ENCODE measurements around the gene SPAG16.

DNA sequence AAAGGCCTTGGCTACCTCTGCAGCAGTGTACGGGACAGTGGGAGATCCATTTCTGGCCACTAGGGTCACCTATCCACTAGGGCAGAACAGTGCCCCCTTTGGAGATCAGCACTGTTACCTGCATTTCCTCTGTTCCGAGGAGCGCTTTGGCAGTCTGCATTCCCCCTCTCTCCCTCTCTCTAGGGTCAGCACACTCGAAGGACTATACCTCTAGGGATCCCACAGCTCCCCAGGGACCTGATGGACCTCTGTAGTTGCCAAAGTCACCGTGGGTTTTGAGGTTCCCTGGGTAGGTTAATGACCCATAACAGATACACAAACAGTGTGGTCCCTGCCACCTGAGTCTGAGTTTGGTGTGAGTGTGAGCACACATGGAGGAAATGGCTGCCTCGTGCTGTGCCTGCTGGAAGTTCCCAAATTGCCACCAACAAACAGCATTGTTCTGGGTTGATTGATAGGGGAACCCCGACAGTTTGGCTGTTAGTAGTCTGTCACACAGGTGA is 1026.8 kb downstream of the SPAG16 start:
- TF ChIP-seq GABPA (IDR thresholded peaks at IDR 0.05; ENCODE audit: low read depth), result no peak
- TF ChIP-seq, protein P1, sequence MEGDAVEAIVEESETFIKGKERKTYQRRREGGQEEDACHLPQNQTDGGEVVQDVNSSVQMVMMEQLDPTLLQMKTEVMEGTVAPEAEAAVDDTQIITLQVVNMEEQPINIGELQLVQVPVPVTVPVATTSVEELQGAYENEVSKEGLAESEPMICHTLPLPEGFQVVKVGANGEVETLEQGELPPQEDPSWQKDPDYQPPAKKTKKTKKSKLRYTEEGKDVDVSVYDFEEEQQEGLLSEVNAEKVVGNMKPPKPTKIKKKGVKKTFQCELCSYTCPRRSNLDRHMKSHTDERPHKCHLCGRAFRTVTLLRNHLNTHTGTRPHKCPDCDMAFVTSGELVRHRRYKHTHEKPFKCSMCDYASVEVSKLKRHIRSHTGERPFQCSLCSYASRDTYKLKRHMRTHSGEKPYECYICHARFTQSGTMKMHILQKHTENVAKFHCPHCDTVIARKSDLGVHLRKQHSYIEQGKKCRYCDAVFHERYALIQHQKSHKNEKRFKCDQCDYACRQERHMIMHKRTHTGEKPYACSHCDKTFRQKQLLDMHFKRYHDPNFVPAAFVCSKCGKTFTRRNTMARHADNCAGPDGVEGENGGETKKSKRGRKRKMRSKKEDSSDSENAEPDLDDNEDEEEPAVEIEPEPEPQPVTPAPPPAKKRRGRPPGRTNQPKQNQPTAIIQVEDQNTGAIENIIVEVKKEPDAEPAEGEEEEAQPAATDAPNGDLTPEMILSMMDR (IDR thresholded peaks at IDR 0.05; ENCODE audit: insufficient read depth, low read length), result no peak
- no peak for TF ChIP-seq SPI1 (IDR thresholded peaks at IDR 0.05; ENCODE audit: borderline replicate concordance, low read depth)

Data from HL-60 (cell line).